Measurements from ENCODE around the gene EHD3.

The EHD3 gene

GRCh38 chr2:31219131-31219969, 14.6 kb upstream of the EHD3 start:
- no peak overlapping the region for H3K4me3 ChIP-seq (ENCODE audit: low read length)
- TF ChIP-seq CTCF (conservative IDR thresholded peaks at IDR 0.05; ENCODE audit: low read length) = no peak
- DNase-seq (ENCODE audit: low read depth) = no peak

- no peak overlapping the region for H3K4me3 ChIP-seq (ENCODE audit: low read length)
- no peak for DNase-seq (ENCODE audit: low read depth)
- no peak for TF ChIP-seq CTCF (conservative IDR thresholded peaks at IDR 0.05; ENCODE audit: low read length)
Observed at GRCh38 chr2:31221544-31221943, 12.4 kb upstream of the EHD3 start.

GRCh38 chr2:31222071-31222470, 11.9 kb upstream of the EHD3 start:
- no peak for DNase-seq (ENCODE audit: low read depth)
- TF ChIP-seq CTCF (conservative IDR thresholded peaks at IDR 0.05; ENCODE audit: low read length) = no peak
- no peak overlapping the region for H3K4me3 ChIP-seq (ENCODE audit: low read length)

GRCh38 chr2:31223026-31223425, 10.9 kb upstream of the EHD3 start:
- no peak for TF ChIP-seq CTCF (conservative IDR thresholded peaks at IDR 0.05; ENCODE audit: low read length)
- H3K4me3 ChIP-seq (ENCODE audit: low read length) = no peak overlapping the region
- DNase-seq (ENCODE audit: low read depth) = no peak

GRCh38 chr2:31223749-31224148, 10.2 kb upstream of the EHD3 start:
- no peak for DNase-seq (ENCODE audit: low read depth)
- no peak for TF ChIP-seq CTCF (conservative IDR thresholded peaks at IDR 0.05; ENCODE audit: low read length)
- no peak overlapping the region for H3K4me3 ChIP-seq (ENCODE audit: low read length)

- no peak overlapping the region for H3K4me3 ChIP-seq (ENCODE audit: low read length)
- DNase-seq (ENCODE audit: low read depth) = no peak
- TF ChIP-seq CTCF (conservative IDR thresholded peaks at IDR 0.05; ENCODE audit: low read length) = no peak
Observed at GRCh38 chr2:31226266-31226665, 7.7 kb upstream of the EHD3 start.

- TF ChIP-seq CTCF (conservative IDR thresholded peaks at IDR 0.05; ENCODE audit: low read length) = no peak
- no peak overlapping the region for H3K4me3 ChIP-seq (ENCODE audit: low read length)
- DNase-seq (ENCODE audit: low read depth) = peak; percentile 8
Observed at GRCh38 chr2:31227110-31227509, 6.8 kb upstream of the EHD3 start.

All from AG10803 (cell line).